GM23338 (cell line): ENCODE results near the gene MYDGF. TPM values are rescaled to one million over a fixed set of nuclear protein-coding genes. Genes with fewer than 3 reads are reported as not detected.

Experiments
- ATAC-seq: fragments of 200-7000 bp; cut with Tn5 transposase; 3 replicates; pipeline ENCODE4 v1.9.1; 2020
- DNase-seq: peaks from one replicate; pipeline ENCODE4 v3.0.0-alpha.2; 2015; ENCODE audit warnings: low spot score
- H2AFZ ChIP-seq: fragments of 200-600 bp; sonication (generic); 2 replicates; pipeline ENCODE4 v1.8.0; 2016; ENCODE audit warnings: antibody characterized with exemption, mild to moderate bottlenecking, moderate library complexity
- H3F3A ChIP-seq: fragments of 200-600 bp; sonication (generic); replicated peaks from 2 replicates; pipeline ENCODE4 v1.8.0; 2017; ENCODE audit warnings: antibody characterized with exemption, mixed run types, low read depth
- H3K27ac ChIP-seq: fragments of 200-600 bp; sonication (generic); 2 replicates; pipeline ENCODE4 v1.6.1; 2016; ENCODE audit warnings: low read depth
- H3K27me3 ChIP-seq: fragments of 200-600 bp; sonication (generic); 2 replicates; pipeline ENCODE4 v1.8.0; 2016; ENCODE audit warnings: mild to moderate bottlenecking, mixed run types, moderate library complexity; ENCODE audit not compliant: insufficient read depth
- H3K36me3 ChIP-seq: fragments of 200-600 bp; sonication (generic); 2 replicates; pipeline ENCODE4 v1.8.0; 2016; ENCODE audit warnings: mild to moderate bottlenecking; ENCODE audit not compliant: insufficient read depth
- H3K4me1 ChIP-seq: fragments of 200-600 bp; sonication (generic); 2 replicates; pipeline ENCODE4 v1.8.0; 2016; ENCODE audit warnings: mild to moderate bottlenecking, moderate library complexity; ENCODE audit not compliant: insufficient read depth
- H3K4me2 ChIP-seq: fragments of 200-600 bp; sonication (generic); 2 replicates; pipeline ENCODE4 v1.7.1; 2017; ENCODE audit warnings: mixed run types
- H3K4me3 ChIP-seq: fragments of 200-600 bp; sonication (generic); 2 replicates; pipeline ENCODE4 v1.6.1; 2016; ENCODE audit warnings: mixed run types
- H3K79me2 ChIP-seq: fragments of 200-600 bp; sonication (generic); replicated peaks from 2 replicates; pipeline ENCODE4 v1.8.0; 2017; ENCODE audit warnings: mild to moderate bottlenecking; ENCODE audit not compliant: insufficient read depth
- H3K9me2 ChIP-seq: fragments of 200-600 bp; sonication (generic); 2 replicates; pipeline ENCODE4 v1.8.0; 2017; ENCODE audit not compliant: insufficient read depth
- H4K20me1 ChIP-seq: fragments of 200-600 bp; sonication (generic); replicated peaks from 2 replicates; pipeline ENCODE4 v1.8.0; 2017; ENCODE audit warnings: mild to moderate bottlenecking; ENCODE audit not compliant: insufficient read depth
- H3K27ac Mint-ChIP-seq: 2 replicates; pipeline ENCODE4 v1.8.0; 2020; ENCODE audit warnings: inconsistent platforms, mild to moderate bottlenecking, moderate library complexity, mixed read lengths
- H3K27me3 Mint-ChIP-seq: 3 replicates; pipeline ENCODE4 v1.8.0; 2022; ENCODE audit warnings: low read depth, mild to moderate bottlenecking, moderate library complexity, mixed read lengths, inconsistent platforms; ENCODE audit not compliant: insufficient read depth, poor library complexity
- H3K36me3 Mint-ChIP-seq: 3 replicates; pipeline ENCODE4 v1.8.0; 2021; ENCODE audit warnings: low read depth, mild to moderate bottlenecking, inconsistent platforms, moderate library complexity, mixed read lengths
- H3K4me1 Mint-ChIP-seq: 3 replicates; pipeline ENCODE4 v1.8.0; 2020; ENCODE audit warnings: mild to moderate bottlenecking, inconsistent platforms, mixed read lengths
- H3K4me3 Mint-ChIP-seq: 3 replicates; pipeline ENCODE4 v1.8.0; 2021; ENCODE audit warnings: moderate library complexity, mild to moderate bottlenecking, inconsistent platforms, mixed read lengths
- H3K9me3 Mint-ChIP-seq: 3 replicates; pipeline ENCODE4 v1.8.0; 2020; ENCODE audit warnings: moderate library complexity, mild to moderate bottlenecking, inconsistent platforms, mixed read lengths
- CREB1 ChIP-seq: fragments of 250-450 bp; sonication (Bioruptor Pico); IDR thresholded peaks from 2 replicates; pipeline ENCODE4 v1.5.0; 2020; ENCODE audit warnings: low read depth, mild to moderate bottlenecking, moderate library complexity
- CTCF ChIP-seq, 2 experiments: fragments of 200-600 bp in 1 of 2; sonication (generic) in 1 of 2; conservative IDR thresholded peaks; 2 replicates each; pipeline versions ENCODE4 v1.5.1 to v1.6.1; 2016 to 2017; ENCODE audit warnings: antibody characterized with exemption in 2 of 2, low read depth in 2 of 2, mild to moderate bottlenecking in 2 of 2, moderate library complexity in 1 of 2
- ETS1 ChIP-seq: IDR thresholded peaks from 2 replicates; pipeline ENCODE4 v1.6.1; 2016; ENCODE audit warnings: antibody characterized with exemption
- EZH2 ChIP-seq: fragments of 200-600 bp; sonication (generic); IDR thresholded peaks from one replicate; pipeline ENCODE4 v1.8.0; 2017; ENCODE audit warnings: antibody characterized with exemption, mild to moderate bottlenecking, low read depth; ENCODE audit not compliant: unreplicated experiment
- EZH2phosphoT487 ChIP-seq: fragments of 200-600 bp; sonication (generic); IDR thresholded peaks from one replicate; pipeline ENCODE4 v1.8.1; 2018; ENCODE audit warnings: antibody characterized with exemption; ENCODE audit not compliant: unreplicated experiment
- JUNB ChIP-seq: IDR thresholded peaks from one replicate; pipeline ENCODE4 v1.6.1; 2016; ENCODE audit warnings: antibody characterized with exemption; ENCODE audit not compliant: unreplicated experiment
- NANOG ChIP-seq: IDR thresholded peaks from 2 replicates; pipeline ENCODE4 v1.6.1; 2016; ENCODE audit warnings: antibody characterized with exemption, borderline replicate concordance
- POLR2AphosphoS5 ChIP-seq: IDR thresholded peaks from 2 replicates; pipeline ENCODE4 v1.6.1; 2016; ENCODE audit warnings: antibody characterized with exemption, low read depth
- REST ChIP-seq: IDR thresholded peaks from one replicate; pipeline ENCODE4 v1.6.1; 2018; ENCODE audit warnings: antibody characterized with exemption; ENCODE audit not compliant: unreplicated experiment
- STAT1 ChIP-seq: IDR thresholded peaks from one replicate; pipeline ENCODE4 v1.6.1; 2016; ENCODE audit warnings: antibody characterized with exemption; ENCODE audit not compliant: unreplicated experiment
- ZNF114 ChIP-seq: fragments of 250-450 bp; sonication (Bioruptor Pico); IDR thresholded peaks from 2 replicates; pipeline ENCODE4 v1.5.0; 2020; ENCODE audit warnings: mild to moderate bottlenecking, moderate library complexity
- ZNF331 ChIP-seq: fragments of 250-450 bp; sonication (Bioruptor Pico); IDR thresholded peaks from 2 replicates; pipeline ENCODE4 v1.5.0; 2020; ENCODE audit warnings: low read depth, mild to moderate bottlenecking, moderate library complexity
- ZNF462 ChIP-seq: fragments of 250-450 bp; sonication (Bioruptor Pico); IDR thresholded peaks from 2 replicates; pipeline ENCODE4 v1.5.0; 2020; ENCODE audit warnings: mild to moderate bottlenecking, moderate library complexity
- polyA plus RNA-seq: library from polyadenylated mRNA; unstranded; fragments of >200 nt; fragmentation: Nextera tagmentation; extraction: Ambion mirVana; gene quantifications from 2 replicates; pipeline ENCODE4 v1.2.1, GENCODE V29; 2016
- total RNA-seq: library from RNA; depleted of rRNA; stranded (reverse); fragments of >200 nt; shearing (Covaris generic); gene quantifications from 2 replicates; pipeline ENCODE4 v1.2.3, GENCODE V29; 2014

MYDGF gene
- total and polyA plus RNA-seq, 2 experiments from 2014 or later = 42.3 to 99.5 TPM

GRCh38 chr19:4682417-4683200 lies 12.5 kb upstream of the MYDGF start:
- H3K27ac Mint-ChIP-seq = no peak overlapping the region
- ATAC-seq = no peak

More at GRCh38 chr19:4682417-4683200, 12.5 kb upstream of the MYDGF start:
- Histone ChIP-seq H3K27ac (no peak overlapping the region), H3K4me2 (no peak overlapping the region), H3K27me3 (no peaks in the 10 kb centered on the region), H3K4me3 (no peak overlapping the region), H4K20me1 (no peaks in the 10 kb centered on the region; the same call in 1 of the 2 replicates), H3K36me3 (peaks cover 3% of the 10 kb centered on the region; the same call in 1 of the 2 replicates), H3K9me2 (no peaks in the 10 kb centered on the region), H3K4me1 (0 out of 2 replicates have a peak, but pooled peaks cover 4% of the 10 kb centered on the region), H3F3A (0 out of 2 replicates have a peak, but pooled peaks cover 1% of the 10 kb centered on the region), H3K79me2 (no peaks in the 10 kb centered on the region), H2AFZ (no peak overlapping the region)
- Mint-ChIP-seq H3K4me3 (no peak overlapping the region), H3K36me3 (peaks cover 14% of the 10 kb centered on the region), H3K9me3 (peaks cover 2% of the 10 kb centered on the region; the same call in 1 of the 3 replicates), H3K4me1 (peaks cover 5% of the 10 kb centered on the region; the same call in 2 of the 3 replicates), H3K27me3 (peaks cover 6% of the 10 kb centered on the region)
- no peak for DNase-seq
- no peak for TF ChIP-seq NANOG
- TF ChIP-seq JUNB = no peak
- no peak for TF ChIP-seq CTCF (conservative IDR thresholded peaks at IDR 0.05; ENCODE audit: low read depth in 2 of 2)
- TF ChIP-seq CREB1 (CRISPR knock-in tag) = no peak
- no peak for TF ChIP-seq ETS1
- TF ChIP-seq ZNF331 (CRISPR knock-in tag) = no peak
- TF ChIP-seq STAT1 = no peak
- no peak for TF ChIP-seq EZH2phosphoT487
- TF ChIP-seq POLR2AphosphoS5 = no peak
- TF ChIP-seq REST = no peak
- TF ChIP-seq EZH2 = no peak
- no peak for TF ChIP-seq ZNF462
- no peak for TF ChIP-seq ZNF114 (CRISPR knock-in tag)
